HG03565 (cell line): ENCODE data around the gene SP9.
"Not testable (repeated sequence)": the region's sequence is repeated elsewhere in the genome, so short reads cannot be mapped to it uniquely, and the experiment has no call there.

Experiments used
- ATAC-seq: cut with Tn5 transposase; IDR thresholded peaks from one replicate; pipeline ENCODE4 v1.9.1; 2021; ENCODE audit warnings: mild to moderate bottlenecking, moderate library complexity; ENCODE audit not compliant: unreplicated experiment

The SP9 gene

DNA sequence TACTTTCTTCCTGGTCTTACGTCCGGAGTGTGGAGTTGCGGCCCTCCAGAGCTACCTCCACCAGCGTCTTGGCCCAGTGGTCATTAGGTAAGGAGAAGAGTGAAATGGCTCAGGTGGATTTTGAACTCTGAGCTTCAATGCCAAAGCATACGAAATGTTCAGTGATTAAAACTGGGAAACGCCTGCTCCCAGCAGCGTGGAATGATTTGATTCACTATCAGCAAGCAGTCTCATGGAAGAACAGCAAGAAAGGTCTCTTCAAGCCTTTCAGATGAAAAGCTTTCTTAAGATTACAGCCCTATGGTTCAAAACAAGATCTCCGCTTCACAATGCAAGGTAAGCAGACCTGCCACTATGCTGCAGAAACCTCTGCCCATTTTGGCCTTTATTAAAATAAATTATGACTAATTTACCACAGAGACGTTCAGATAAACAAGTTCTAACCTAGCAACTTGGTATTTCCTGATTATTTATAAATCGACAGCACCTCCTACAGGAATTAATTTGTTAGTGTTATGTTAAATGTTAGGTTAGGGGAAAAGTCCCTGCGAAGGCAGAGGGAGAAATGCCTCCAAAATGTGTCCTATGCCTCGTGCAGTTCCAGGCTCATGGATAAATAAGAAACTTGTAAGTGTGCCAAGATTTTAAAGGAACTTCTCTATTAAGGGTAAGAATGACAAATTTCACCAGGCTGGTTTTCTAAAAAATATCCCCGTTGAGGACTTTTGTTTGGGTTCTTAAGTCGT, 10.1 kb downstream of the SP9 start:
- ATAC-seq: no peak

DNA sequence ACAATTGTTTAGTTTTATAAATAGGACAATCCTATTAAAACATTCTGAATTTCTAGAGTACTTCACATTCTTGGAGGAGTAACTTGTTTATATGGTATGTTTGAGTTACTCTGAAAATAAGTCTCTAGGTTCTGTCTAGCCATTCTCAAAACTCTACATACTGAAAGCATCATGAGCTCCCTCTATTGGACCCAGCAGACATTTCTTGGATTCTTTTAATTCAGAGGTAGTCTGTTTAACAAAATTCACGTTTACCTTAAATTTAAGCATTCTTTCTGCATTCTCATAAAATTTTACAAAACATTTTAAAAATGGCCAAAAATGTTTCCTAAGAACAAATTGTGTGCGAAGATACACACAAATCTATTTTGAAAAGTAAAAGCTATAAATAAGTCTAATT, 15.3 kb downstream of the SP9 start:
- ATAC-seq: no peak

DNA sequence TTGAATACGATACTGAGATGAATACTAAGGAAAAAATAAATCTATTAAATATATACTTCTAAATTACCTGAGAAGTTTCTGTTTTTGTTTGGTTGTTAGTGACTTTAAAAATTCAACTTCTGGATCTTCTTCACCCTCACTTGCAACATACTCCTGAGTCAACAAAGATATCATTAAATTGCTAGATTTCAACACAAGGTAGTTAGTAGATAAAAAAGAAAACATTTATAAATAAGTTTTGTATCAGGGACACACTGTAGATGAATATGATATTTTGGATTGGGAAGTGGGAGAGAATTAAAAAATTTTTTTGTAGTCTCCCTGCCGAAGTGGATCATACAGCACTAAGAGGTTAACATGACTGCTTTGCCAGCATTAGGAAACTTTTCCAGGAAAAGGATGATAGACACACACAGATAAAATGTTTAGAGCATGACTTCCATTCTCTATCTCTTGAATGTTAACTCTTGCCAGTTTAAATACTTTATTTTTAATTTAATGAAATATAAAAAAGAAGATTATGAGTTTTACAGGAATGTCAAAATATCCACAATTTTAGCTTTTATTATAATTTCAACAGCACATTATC, 15.9 kb downstream of the SP9 start:
- ATAC-seq: no peak

DNA sequence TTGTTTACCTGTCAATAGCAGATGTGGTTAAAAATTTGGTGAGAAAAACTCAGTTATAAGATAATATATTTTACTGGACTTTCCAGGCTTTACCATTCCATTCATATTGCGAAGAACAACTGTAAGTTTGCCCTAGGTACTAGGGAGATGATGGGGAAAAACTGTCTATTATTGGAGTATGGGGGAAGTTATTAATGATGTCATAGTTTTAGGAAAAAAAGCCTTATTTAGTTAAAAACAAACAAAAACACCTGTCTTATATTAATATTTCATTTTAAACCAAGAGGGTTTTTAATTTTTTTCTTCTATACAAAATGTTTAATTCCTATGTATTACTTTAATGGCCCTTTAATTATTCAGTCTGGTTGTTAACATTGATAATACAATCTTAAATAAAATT, 18.2 kb downstream of the SP9 start:
- ATAC-seq: no peak

DNA sequence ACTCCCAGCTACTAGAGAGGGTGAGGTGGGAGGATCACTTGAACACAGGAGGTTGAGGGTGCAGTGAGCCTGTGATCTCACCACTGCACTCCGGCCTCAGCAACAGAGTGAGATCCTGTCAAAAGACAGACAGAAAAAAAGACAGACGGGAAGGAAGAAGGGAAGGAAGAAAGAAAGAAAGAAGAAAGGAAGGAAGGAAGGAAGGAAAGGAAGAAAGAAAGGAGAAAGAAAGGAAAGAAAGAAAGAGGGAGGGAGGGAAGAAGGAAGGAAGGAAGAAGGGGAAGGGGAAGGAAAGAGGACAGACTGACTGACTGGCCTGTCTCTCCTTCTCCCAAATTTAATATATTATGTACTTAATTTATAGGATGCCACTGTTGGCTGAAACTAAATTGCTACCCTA, 21.6 kb downstream of the SP9 start:
- no peak for ATAC-seq

DNA sequence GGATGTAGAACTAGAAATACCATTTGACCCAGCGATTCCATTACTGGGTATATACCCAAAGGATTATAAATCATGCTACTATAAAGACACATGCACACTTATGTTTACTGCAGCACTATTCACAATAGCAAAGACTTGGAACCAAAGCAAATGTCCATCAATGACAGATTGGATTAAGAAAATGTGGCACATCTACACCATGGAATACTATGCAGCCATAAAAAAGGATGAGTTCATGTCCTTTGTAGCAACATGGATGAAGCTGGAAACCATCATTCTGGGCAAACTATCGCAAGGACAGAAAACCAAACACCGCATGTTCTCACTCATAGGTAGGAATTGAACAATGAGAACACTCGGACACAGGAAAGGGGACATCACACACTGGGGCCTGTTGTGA, 24.9 kb downstream of the SP9 start:
- not testable (repeated sequence) for ATAC-seq

DNA sequence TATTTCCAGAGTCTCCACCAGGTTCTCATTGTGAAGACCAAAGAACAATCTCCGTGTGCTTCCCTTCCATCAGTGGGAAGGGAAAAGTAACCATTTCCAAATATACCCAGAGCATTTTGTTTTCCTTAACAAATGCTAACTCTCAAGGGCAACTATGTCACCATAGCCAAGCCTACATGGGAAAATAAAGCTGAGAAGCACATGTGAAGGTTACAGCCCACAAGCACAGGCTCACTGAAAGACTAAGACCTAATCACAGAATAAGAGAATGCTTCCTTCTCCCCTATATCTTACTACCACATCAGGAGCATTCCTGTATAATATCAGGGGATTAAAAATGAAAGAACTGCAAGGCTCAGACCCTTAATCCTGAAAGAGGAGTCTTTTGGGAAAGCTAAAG, 28.2 kb downstream of the SP9 start:
- ATAC-seq: no peak

DNA sequence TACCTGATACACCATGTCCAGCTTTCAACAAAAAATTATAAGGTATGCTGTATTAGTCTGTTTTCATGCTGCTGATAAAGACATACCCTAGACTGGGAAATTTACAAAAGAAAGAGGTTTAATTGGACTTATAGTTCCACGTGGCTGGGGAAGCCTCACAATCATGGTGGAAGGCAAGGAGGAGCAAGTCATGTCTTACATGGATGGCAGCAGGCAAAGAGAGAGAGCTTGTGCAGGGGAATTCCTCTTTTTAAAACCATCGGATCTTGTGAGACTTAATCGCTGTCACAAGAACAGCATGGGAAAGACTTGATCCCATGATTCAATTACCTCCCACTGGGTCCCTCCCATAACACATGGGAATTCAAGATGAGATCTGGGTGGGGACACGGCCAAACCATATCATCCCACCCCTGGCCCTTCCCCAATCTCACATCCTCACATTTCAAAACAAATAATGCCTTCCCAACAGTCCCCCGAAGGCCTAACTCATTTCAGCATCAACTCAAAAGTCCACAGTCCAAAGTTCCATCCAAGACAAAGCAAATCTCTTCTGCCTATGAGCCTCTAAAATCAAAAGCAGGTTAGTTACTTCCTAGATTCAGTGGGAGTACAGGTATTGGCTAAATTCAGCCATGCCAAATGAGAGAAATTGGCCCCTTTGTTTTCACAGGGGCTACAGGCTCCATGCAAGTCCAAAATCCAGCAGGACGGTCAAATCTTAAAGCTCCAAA, 28.9 kb downstream of the SP9 start:
- ATAC-seq: not testable (repeated sequence)

DNA sequence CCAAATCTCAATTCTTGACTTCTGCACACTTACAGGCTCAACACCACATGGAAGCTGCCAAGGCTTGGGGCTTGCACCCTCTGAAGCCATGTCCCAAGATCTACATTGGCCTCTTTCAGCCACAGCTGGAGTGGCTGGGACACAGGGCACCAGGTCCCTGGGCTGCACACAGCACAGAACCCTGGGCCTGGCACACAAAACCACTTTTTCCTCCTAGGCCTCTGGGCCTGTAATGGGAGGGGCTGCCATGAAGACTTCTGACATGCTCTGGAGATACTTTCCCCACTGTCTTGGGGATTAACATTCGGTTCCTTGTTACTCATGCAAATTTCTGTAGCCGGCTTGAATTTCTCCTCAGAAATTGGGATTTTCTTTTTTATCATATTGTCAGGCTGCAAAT, 29.9 kb downstream of the SP9 start:
- no peak for ATAC-seq

DNA sequence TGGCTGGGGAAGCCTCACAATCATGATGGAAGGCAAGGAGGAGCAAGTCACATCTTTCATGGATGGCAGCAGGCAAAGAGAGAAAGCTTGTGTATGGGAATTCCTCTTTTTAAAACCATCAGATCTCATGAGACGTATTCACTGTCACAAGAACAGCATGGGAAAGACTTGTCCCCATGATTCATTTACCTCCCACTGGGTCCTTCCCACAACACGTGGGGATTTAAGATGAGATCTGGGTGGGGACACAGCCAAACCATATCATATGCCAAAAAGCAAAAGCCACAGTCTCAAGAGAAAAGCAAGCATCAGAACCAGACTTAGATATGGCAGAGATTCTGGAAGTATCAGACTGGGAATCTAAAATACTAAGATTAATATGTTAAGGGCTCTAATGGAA, 30.8 kb downstream of the SP9 start:
- ATAC-seq: no peak

DNA sequence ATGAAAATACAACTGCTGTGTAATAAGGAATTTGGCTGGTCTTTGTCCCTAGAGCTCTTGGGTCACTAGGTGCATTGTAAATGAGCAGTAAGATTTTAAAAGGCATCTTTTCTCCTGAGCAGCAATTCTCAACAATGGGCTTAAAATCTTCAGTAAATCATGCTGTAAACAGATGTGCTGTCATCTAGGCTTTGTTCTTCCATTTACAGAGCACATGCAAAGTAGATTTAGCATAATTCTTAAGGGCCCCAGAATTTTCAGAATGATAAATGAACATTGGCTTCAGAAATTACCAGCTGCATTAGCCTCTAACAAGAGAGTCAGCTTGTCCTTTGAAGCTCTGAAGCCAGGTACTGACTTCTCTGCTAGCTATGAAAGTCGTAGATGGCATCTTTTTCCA, 33.9 kb downstream of the SP9 start:
- ATAC-seq: no peak

DNA sequence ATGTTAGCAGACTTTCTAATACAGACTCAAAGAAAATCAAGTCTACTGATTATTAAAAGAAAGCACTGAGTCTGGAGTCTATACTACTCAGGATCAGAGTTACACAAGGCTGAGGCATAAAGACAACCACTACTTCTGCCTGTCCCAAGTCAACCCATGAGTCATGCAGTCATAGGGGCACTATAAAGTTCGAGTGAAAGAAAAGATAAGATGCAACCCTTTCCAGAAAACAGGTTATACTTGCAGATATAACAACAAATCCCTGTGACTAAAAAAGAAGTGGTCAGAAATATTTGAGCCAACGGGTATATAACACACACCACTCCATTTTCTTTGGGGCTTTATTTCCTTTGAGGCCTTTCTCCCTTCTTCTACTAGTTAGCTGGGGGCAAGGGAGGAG, 42.2 kb downstream of the SP9 start:
- no peak for ATAC-seq

DNA sequence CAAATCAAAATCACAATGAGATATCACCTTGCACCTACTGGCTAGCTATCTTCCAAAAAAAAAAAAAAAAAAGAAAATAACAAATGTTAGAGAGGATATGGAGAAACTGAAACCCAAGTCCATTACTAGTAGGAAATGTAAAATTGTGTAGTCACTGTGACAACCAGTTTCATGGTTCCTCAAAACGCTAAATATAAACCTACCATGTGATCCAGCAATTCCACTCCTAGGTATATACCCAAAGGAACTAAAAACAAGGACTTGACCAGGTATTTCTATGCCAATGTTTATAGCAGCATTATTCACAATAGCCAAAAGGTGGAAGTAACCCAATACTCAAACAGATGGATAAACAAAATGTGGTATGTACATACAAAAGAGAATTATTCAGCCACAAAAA, 49.0 kb downstream of the SP9 start:
- no peak for ATAC-seq

DNA sequence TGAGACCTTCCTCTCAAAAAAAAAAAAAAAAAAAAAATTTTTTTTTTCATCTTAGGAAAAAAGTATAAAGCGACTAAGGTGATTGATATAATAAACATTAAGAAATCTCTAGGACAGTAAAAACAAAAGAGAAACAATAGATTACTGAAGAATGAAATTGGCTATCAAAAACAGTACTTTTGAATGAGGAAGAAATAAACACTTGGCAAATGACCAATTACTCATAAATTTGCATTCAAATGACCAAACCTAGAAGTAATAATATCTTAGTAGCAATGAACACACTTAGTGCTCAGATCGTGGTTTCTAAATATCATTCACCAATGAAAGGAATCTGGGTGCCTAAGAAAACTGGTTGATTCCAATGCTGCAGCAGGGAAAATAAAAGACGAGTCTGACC, 50.4 kb downstream of the SP9 start:
- no peak for ATAC-seq
